Renal cortex interstitium (tissue), 15 donors: ENCODE results near the gene KANK4. TPM values are rescaled to one million over a fixed set of nuclear protein-coding genes. Genes with fewer than 3 reads are reported as not detected.

Experiments used
- DNase-seq, 11 donors: peaks; one replicate each; pipeline ENCODE4 v3.0.0-alpha.2; 2013; ENCODE audit warnings: low read depth in 9 of 11, low spot score in 4 of 11; ENCODE audit errors: extremely low read depth in 1 of 11
- long read RNA-seq, 16 experiments: transcript quantifications; one replicate each; lab custom pipeline, GENCODE V29; 2026
- polyA plus RNA-seq, 3 donors: library from polyadenylated mRNA; unstranded; fragments of 120-200 nt; gene quantifications; one replicate each; pipeline ENCODE4 v1.2.1, GENCODE V29; 2013; ENCODE audit not compliant: insufficient read length in 3 of 3

KANK4 gene
- polyA plus RNA-seq, result 10 to 100 TPM; 21.4 to 24.2 (median 22.0) TPM
- long read RNA-seq, donor 1, full-length matches to known transcripts, result 5 of 5 reads
- long read RNA-seq, donor 1, partial matches to known transcripts, result 0 of 5 reads
- long read RNA-seq, donor 1, other reads (novel, unspliced or antisense), result 0 of 5 reads
- long read RNA-seq, donor 2, partial matches to known transcripts, result 0 of 1 reads
- long read RNA-seq, donor 2, other reads (novel, unspliced or antisense), result 0 of 1 reads
- long read RNA-seq, donor 3, full-length matches to known transcripts, result 5 of 23 reads
- long read RNA-seq, donor 3, partial matches to known transcripts, result 18 of 23 reads
- long read RNA-seq, donor 3, other reads (novel, unspliced or antisense), result 0 of 23 reads
- long read RNA-seq, donor 4, full-length matches to known transcripts, result 2 of 2 reads
- long read RNA-seq, donor 4, partial matches to known transcripts, result 0 of 2 reads
- long read RNA-seq, donor 4, other reads (novel, unspliced or antisense), result 0 of 2 reads
- long read RNA-seq, donor 5, result 0 reads
- long read RNA-seq, donor 6, partial matches to known transcripts, result 6 of 9 reads
- long read RNA-seq, donor 6, other reads (novel, unspliced or antisense), result 0 of 9 reads
- long read RNA-seq, donor 7, partial matches to known transcripts, result 0 of 1 reads
- long read RNA-seq, donor 7, other reads (novel, unspliced or antisense), result 0 of 1 reads
- long read RNA-seq, donor 8, partial matches to known transcripts, result 11 of 15 reads
- long read RNA-seq, donor 8, other reads (novel, unspliced or antisense), result 0 of 15 reads
- long read RNA-seq, donor 9, full-length matches to known transcripts, result 2 of 7 reads
- long read RNA-seq, donor 9, partial matches to known transcripts, result 5 of 7 reads
- long read RNA-seq, donor 9, other reads (novel, unspliced or antisense), result 0 of 7 reads
- long read RNA-seq, donor 10, full-length matches to known transcripts, result 1 of 1 reads
- long read RNA-seq, donor 10, partial matches to known transcripts, result 0 of 1 reads
- long read RNA-seq, donor 10, other reads (novel, unspliced or antisense), result 0 of 1 reads
- long read RNA-seq, donor 11, full-length matches to known transcripts, result 2 of 2 reads
- long read RNA-seq, donor 11, partial matches to known transcripts, result 0 of 2 reads
- long read RNA-seq, donor 11, other reads (novel, unspliced or antisense), result 0 of 2 reads
- long read RNA-seq, donor 12, partial matches to known transcripts, result 7 of 7 reads
- long read RNA-seq, donor 12, other reads (novel, unspliced or antisense), result 0 of 7 reads
- long read RNA-seq, donor 13, full-length matches to known transcripts, result 7 of 12 reads
- long read RNA-seq, donor 13, partial matches to known transcripts, result 5 of 12 reads
- long read RNA-seq, donor 13, other reads (novel, unspliced or antisense), result 0 of 12 reads
- long read RNA-seq, donor 14, full-length matches to known transcripts, result 3 of 8 reads
- long read RNA-seq, donor 14, partial matches to known transcripts, result 5 of 8 reads
- long read RNA-seq, donor 14, other reads (novel, unspliced or antisense), result 0 of 8 reads
- long read RNA-seq, donor 15, full-length matches to known transcripts, result 1 of 1 reads
- long read RNA-seq, donor 15, partial matches to known transcripts, result 0 of 1 reads
- long read RNA-seq, donor 15, other reads (novel, unspliced or antisense), result 0 of 1 reads
- long read RNA-seq, donor 16, full-length matches to known transcripts, result 4 of 33 reads
- long read RNA-seq, donor 16, partial matches to known transcripts, result 29 of 33 reads
- long read RNA-seq, donor 16, other reads (novel, unspliced or antisense), result 0 of 33 reads

DNA sequence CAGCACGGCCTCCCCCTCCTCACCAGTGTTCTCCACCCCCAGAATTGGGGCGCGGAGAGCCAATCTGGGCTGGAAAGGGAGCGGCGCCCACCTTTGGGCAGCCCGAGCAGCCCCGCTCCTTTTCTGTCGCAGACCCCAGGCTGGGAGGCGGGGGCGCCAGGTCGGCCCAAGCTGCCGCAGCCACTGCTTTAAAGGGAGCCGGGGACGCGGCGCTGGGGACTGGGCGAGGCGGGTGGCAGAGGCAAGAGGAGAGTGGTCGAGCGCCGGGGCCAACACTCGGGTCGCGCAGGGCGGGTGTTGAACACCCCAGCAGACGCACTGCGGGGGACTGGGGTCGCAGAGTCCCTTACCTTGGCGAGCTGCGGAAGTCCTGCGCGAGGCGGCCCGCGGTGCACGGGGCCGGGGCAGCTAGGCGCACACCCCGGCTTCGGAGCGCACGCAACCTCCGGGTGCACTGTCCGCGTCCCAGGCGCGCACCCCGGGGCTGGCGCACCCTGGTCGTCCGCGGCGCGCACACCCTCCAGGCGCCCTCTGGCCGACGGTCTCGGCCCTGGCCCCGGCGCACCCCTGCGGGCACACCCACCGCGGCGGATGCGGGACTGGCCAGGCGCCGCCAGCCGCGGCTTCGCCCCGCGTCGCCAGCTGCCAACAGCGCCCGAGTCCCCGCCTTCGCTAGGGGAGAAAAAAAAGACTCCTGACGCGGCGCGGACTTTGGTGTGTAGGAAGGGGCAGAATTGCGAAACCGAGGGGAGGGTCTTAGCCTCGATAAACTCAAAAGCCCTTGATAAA, at the start of gene KANK4:
KANK4 (minus strand) TSS at position 679 of the 789 bp plus-strand sequence. CDS start 37,870 bp downstream, outside the sequence.
- no peak for DNase-seq

DNA sequence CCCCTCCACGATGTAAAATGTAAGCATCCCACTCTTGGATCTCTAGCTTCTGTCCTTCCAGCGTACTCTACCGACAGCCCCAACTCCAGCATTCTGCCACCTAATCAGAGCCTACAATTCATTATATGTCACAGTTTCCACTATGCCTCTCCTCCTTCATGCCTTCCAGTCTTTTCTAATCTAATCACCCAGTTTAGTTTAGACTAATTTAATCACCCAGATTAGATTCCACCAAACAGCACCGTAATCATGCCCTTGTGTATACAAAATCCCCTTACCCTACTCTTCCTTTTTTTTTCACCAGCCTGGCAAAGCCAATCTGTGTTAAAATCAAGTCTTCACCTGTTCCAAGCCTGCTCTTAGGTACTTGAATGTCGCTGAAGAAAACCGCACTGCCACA, 49.8 kb upstream of the KANK4 start:
- DNase-seq, result no peak

DNA sequence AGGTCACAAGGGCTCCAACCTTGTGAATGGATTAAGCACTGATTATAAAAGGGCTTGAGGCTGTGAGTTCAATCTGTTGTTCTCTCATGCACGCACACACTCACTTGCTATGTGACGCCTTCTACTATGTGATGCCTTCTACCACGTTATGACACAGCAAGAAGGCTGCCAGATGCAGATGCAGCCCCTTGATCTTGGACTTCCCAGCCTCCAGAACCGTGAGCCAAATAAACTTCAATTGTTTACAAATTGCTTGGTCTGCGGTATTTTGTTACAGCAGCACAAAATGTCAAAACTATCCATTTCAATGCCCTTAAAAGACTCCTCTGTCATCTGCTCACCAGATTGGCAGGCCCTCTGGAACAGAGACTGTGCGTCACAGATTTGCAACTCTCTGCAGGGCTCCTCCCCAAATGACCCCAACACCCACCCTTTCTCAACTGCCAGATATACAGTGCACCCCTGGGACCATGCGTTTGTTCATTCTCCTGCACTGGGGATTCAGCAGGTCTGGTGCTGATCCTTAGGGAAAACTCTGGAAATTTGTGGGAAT, 47.8 kb upstream of the KANK4 start:
- DNase-seq, result no peak

DNA sequence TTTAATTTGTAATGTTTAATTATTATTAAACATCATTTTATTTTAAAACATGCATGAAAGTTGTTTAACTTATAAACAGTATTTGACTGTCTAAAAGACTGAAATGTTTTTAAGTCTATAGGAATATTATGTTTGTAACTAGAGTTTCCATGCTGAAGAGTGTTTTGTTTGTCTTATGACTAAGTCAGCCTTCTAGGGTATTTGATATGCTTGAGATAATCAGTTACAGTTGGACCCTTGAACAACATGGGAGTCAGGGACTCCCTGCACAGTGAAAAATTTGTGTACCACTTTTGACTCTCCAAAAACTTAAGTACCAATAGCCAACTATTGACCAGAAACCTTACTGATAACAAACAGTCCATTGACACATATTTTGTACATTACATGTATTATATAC, 45.5 kb upstream of the KANK4 start:
- no peak for DNase-seq

DNA sequence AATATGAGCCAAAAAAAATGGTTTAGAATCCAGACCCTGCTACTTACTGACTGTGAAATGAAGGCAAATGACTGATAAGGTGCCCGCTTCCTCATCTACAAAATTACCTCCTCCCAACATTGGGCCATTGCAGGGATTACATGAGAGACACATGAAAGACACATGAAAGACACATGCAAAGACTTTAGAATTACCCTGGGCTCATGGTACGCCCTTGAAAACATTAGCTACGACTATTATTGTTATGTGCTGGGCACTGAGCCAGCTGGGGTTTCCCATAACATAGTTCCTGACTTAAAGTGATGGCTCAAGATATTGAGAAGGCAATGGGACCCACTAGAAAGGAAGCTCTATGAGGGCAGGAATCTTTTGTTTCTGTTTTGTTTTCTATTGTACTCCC, 43.7 kb upstream of the KANK4 start:
- DNase-seq, result no peak

DNA sequence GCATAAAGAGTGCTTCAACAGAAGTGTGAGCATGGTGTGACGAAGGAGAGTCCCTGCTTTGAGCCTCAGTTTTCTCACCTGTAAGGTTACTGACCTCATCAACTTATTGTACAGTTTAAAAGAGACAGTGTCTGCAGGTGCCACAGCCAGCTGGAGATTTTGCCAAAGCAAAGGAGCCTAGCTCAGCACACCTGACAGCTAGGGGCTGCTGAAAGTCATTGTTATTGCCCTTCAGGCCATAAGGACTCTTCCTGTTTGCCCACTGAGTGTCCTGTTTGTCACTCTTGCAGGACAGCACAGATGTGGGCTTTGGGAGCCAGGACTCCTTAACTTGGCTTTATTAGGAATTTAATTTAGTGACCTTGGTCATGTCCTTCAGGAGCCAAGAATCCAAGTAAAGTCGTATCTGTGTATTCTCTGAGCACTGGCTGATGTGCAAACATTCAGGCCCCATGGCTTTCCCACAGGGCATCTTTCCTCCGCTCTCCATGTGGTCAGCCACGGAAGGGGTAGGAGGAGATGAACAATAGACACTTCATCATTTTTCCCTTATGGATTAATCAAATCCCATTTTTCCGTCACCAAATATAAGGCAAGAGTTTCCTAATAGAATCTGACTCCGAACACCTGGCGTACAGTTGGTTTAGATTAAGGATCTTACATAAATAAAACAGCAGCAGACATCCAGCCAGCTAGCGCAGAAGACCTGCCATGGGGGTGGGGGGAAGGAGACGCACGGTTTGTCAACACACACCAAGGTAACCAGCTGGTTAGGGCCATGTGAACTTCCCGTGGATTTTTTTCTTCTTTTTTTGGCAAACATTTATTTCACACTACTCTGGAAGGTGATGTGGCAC, 43.1 kb upstream of the KANK4 start:
- no peak for DNase-seq

DNA sequence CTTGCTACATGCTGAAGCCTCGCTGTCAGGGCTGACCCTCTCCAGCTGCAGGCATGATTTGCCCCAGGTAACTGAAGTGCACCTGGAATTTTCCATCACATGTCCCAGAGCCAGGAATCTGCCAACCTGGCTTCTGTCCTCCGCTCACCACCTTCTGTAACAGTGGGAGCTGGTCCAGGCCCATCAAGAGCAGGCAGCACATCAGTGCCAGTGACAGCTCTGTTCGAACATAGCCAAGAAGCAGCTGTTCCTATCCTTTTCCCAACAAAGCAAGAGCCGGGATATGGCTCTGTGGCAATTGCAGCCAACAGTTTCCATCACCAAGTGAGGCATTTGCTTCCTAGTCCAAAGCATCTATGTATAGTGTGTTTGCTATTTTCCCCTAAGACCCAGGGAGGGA, 42.2 kb upstream of the KANK4 start:
- no peak for DNase-seq

DNA sequence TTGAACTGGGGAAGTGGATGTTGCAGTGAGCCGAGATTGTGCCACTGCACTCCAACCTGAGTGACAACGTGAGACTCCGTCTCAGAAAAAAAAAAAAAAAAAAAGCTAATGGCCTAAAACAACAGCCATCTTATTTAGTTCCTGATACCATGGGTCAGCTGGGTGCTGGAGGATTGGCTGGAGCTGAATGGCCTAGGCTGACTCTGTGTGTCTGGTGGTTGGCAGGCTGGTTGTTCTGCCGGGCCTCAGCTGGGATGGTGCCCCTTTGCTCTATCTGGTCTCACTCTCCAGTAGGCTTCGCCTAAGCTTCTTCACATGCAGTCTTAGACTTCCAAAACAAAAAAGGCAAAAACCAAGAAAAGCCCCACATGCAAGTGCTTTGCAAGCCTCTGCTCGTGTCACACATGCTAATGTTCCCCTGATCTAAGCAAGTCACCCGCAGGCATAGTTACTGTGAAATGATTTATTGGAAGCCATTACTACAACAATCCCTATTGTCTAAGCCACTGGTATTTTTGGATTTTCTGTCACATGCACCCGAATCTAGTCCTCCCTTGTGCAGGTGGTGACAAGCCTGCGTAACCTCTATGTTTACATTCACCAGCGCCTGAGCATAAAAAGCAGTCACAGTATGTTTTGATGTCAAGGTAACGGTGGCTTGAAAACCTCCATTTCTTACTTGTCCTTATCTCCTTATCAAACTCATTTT, 39.6 kb upstream of the KANK4 start:
- peak in 3 of 11 donors; percentile 16 to 33 (median 29) for DNase-seq

DNA sequence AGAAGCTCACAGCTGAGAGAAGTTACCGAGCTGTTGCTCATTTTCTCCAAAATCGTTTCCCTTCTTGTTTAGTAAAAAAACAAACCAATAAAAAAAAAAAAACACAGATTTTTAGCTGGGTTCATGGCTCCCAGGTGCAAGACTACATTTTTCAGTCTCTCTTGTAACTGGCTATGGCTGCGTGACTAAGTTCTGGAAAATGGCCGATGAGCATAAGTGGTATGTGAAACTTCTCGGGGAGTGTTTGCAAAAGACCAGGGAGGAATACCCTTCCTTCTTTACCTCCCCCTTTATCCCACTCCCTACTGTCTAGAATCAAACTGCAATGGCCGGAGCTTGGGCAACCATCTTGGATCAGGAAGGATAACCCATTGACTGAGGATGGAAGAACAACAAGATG, 38.7 kb upstream of the KANK4 start:
- DNase-seq, result no peak

DNA sequence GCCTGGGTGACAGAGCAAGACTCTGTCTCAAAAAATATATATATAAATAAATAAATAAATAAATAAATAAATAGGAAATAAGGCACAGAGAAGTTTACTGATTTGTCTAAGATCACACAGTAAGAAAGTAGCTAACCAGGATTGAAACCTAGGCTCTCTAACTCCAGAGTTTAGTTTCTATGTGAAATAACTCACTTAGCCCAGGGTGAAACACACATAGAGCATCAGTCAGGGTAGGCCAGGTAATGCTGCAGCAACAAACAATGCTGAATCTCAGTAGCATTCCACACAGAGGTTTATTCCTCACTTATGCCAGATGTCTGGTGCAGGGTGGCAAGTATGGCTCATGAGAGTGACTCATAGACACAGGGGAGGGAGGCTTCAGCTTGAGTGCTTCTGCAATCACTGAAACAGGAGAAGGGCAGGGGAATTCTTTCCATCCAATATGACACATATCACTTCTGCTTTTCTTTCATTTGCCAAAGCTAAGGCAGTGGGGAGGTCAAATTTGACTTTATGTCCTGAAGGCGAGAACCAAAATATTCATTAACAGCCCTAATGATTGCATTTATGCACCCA, 37.1 kb upstream of the KANK4 start:
- DNase-seq, result no peak

DNA sequence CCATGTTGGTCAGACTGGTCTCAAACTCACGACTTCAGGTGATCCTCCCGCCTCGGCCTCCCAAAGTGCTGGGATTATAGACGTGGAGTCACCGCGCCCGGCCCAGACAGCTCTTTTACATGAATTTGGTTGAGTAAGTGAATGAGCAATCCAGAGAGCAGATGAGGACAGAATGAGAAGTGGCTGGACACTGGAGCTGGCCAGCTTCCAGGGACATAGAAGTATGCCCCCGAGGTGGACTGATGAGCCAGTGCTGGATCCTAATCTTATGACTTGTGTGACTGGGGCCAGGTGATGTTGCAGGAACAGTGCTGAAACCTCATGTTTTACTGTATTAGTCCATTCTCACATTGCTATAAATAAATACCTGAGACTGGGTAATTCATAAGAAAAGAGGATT, 35.9 kb upstream of the KANK4 start:
- DNase-seq, result no peak

DNA sequence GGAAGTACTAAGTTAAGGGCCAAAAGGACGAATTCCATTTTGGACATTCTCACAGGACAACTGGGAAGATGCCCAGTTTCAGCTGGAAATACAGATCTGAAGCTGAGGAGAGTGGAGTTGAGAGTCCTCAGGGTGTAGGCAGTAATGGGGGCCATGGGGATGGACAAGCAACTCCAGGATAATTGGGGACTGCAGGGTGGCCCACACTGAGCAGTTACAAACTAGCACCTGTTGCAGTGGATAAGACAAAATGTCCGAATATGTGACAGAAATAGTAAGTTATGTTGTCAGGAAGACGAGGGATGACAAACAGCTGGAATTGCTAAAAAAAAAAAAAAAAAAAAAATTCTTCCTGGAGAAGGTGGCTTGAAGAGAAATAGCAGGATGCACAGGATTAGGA, 34.6 kb upstream of the KANK4 start:
- DNase-seq, result no peak

DNA sequence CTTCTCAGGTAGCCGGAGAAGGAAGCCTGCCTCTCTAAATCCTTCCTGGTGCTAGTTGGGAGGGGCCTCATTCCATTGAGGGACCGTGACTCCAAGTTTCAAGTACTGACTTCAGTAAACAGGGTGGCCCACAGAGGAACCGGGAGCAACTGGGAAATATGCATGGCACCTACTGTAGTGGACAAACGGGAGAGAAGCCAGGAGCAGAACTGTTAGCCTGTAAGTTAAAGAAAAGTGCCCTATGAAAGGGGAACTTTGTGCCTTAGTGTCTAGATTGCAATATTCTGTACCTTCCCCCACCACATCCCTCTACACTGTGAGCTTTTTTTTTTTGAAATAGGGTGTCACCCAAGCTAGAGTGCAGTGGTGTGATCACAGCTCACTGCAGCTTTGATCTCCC, 33.2 kb upstream of the KANK4 start:
- no peak for DNase-seq

DNA sequence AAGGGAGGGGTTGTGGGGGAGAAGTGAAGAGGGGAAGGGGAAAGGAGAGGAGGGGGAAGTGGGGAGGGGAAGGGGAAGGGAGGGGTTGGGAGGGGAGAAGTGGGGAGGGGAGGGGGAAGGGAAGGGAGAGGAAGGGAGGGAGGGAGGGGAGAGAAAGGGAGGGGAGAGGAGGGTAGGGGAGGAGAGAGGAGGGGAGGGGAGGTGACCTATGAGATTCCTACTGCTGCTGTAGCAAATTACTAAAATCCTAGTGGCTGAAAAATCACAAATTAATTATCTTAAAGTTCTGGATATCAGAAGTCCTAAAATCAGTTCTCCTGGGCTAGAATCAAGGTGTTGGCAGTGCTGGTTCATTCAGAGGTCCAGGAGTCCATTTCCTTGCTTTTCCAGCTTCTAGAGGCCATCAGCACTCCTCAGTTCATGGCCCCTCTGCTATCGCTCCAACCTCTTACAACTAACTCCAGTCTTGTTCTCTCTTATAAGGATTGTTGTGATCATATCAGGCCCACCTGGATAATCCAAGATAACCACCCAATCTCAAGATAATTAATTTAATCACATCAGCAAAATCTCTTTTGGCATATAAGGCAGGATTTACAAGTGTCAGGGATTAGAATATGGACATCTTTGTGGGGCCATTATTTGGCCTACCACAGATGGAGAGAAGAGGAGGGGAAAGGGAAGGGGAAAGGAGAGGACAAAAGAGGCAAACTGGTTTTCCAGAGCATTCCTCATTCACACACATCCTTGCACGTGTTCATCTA, 30.4 kb upstream of the KANK4 start:
- no peak for DNase-seq

DNA sequence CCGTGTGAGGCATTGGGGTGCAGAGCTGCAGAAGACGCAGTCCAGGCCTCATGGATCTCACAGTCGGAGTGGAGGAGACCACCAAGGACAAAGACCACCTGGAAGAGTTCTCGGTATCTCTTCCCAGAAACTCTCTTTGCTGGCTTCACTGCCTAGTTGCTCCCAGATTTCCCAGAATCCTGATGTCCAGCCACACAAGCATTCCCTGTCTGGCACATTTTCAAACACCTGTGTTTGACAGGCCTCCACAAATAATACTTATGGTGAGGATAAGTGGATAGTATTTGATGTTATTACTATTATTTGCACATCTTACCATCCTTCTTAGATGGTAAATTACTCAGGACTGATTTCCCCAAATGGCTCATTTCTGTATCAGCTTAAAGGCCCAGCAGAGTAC, 27.7 kb upstream of the KANK4 start:
- DNase-seq, result no peak
